Neural progenitor cell (in vitro differentiated cells): ENCODE results near the gene LMTK2. TPM values are rescaled to one million over a fixed set of nuclear protein-coding genes. Genes with fewer than 3 reads are reported as not detected.

Experiments
- DNase-seq: peaks from one replicate; pipeline ENCODE4 v3.0.0-alpha.2; 2016; ENCODE audit warnings: low spot score
- H2AFZ ChIP-seq: fragments of 200-600 bp; sonication (generic); replicated peaks from 2 replicates; pipeline ENCODE4 v1.6.1; 2016; ENCODE audit warnings: antibody characterized with exemption
- H3F3A ChIP-seq: fragments of 200-600 bp; sonication (generic); 2 replicates; pipeline ENCODE4 v1.6.1; 2016; ENCODE audit warnings: antibody characterized with exemption, low read depth
- H3K27ac ChIP-seq: fragments of 200-600 bp; sonication (generic); 2 replicates; pipeline ENCODE4 v1.5.1; 2016; ENCODE audit warnings: mild to moderate bottlenecking
- H3K27me3 ChIP-seq: fragments of 200-600 bp; sonication (generic); 2 replicates; pipeline ENCODE4 v1.6.1; 2016; ENCODE audit warnings: mild to moderate bottlenecking, moderate library complexity
- H3K36me3 ChIP-seq: fragments of 200-600 bp; sonication (generic); 2 replicates; pipeline ENCODE4 v1.5.1; 2016
- H3K4me1 ChIP-seq: fragments of 200-600 bp; sonication (generic); 2 replicates; pipeline ENCODE4 v1.6.1; 2016; ENCODE audit warnings: mixed run types
- H3K4me2 ChIP-seq: fragments of 200-600 bp; sonication (generic); 2 replicates; pipeline ENCODE4 v1.6.1; 2016
- H3K4me3 ChIP-seq: fragments of 200-600 bp; sonication (generic); 2 replicates; pipeline ENCODE4 v1.5.1; 2016
- H3K79me2 ChIP-seq: fragments of 200-600 bp; sonication (generic); 2 replicates; pipeline ENCODE4 v1.6.1; 2016; ENCODE audit warnings: low read depth
- H3K9ac ChIP-seq: fragments of 200-600 bp; sonication (generic); 2 replicates; pipeline ENCODE4 v1.6.1; 2016
- H3K9me3 ChIP-seq: fragments of 200-600 bp; sonication (generic); 2 replicates; pipeline ENCODE4 v1.5.1; 2016; ENCODE audit warnings: low read depth
- H4K20me1 ChIP-seq: fragments of 200-600 bp; sonication (generic); 2 replicates; pipeline ENCODE4 v1.6.1; 2016; ENCODE audit warnings: low read depth
- H3K27ac Mint-ChIP-seq: 3 replicates; pipeline ENCODE4 v1.8.0; 2021; ENCODE audit warnings: mixed read lengths
- H3K27me3 Mint-ChIP-seq: 2 replicates; pipeline ENCODE4 v1.8.0; 2022; ENCODE audit warnings: low read depth, mild to moderate bottlenecking, inconsistent platforms, moderate library complexity, mixed read lengths; ENCODE audit not compliant: insufficient read depth
- H3K36me3 Mint-ChIP-seq: 3 replicates; pipeline ENCODE4 v1.8.0; 2021; ENCODE audit warnings: mixed read lengths
- H3K4me1 Mint-ChIP-seq: 3 replicates; pipeline ENCODE4 v1.8.0; 2021; ENCODE audit warnings: mixed read lengths
- H3K4me3 Mint-ChIP-seq: 3 replicates; pipeline ENCODE4 v1.8.0; 2021; ENCODE audit warnings: mild to moderate bottlenecking, moderate library complexity, mixed read lengths
- H3K9me3 Mint-ChIP-seq: 3 replicates; pipeline ENCODE4 v1.8.0; 2020; ENCODE audit warnings: mixed read lengths
- CTCF ChIP-seq: fragments of 200-600 bp; sonication (generic); IDR thresholded peaks from 2 replicates; pipeline ENCODE4 v1.5.1; 2017; ENCODE audit warnings: antibody characterized with exemption, mild to moderate bottlenecking
- EZH2 ChIP-seq: fragments of 200-600 bp; sonication (generic); IDR thresholded peaks from 2 replicates; pipeline ENCODE4 v1.6.1; 2017; ENCODE audit warnings: antibody characterized with exemption, mild to moderate bottlenecking, moderate library complexity
- EZH2phosphoT487 ChIP-seq: fragments of 200-600 bp; sonication (generic); IDR thresholded peaks from 2 replicates; pipeline ENCODE4 v1.6.1; 2017; ENCODE audit warnings: antibody characterized with exemption
- total RNA-seq: library from RNA; depleted of rRNA; stranded (reverse); fragments of >200 nt; gene quantifications from 2 replicates; pipeline ENCODE4 v1.2.3, GENCODE V29; 2015; ENCODE audit warnings: low replicate concordance

The LMTK2 gene
- total RNA-seq, 1 donor from 2014 or later = 14.1 TPM

GRCh38 chr7:98213296-98213887, 106.7 kb downstream of the LMTK2 start:
- Histone ChIP-seq H3K4me1 (peaks cover 8% of the 10 kb centered on the region), H3K79me2 (no peaks in the 10 kb centered on the region), H3K9me3 (no peaks in the 10 kb centered on the region), H3K4me3 (no peak overlapping the region), H3F3A (peaks cover 17% of the 10 kb centered on the region), H3K36me3 (no peaks in the 10 kb centered on the region), H4K20me1 (no peaks in the 10 kb centered on the region), H3K4me2 (no peak overlapping the region), H3K27ac (no peak overlapping the region), H3K27me3 (no peaks in the 10 kb centered on the region), H3K9ac (no peak overlapping the region), H2AFZ (no peak overlapping the region)
- Mint-ChIP-seq H3K4me3 (no peak overlapping the region), H3K27me3 (no peaks in the 10 kb centered on the region), H3K36me3 (peaks cover 2% of the 10 kb centered on the region), H3K9me3 (peaks cover 1% of the 10 kb centered on the region), H3K4me1 (peaks cover 8% of the 10 kb centered on the region), H3K27ac (no peak overlapping the region)
- TF ChIP-seq EZH2 (no peak), CTCF (no peak), EZH2phosphoT487 (no peak)
- DNase-seq = no peak

GRCh38 chr7:98213888-98214810, 107.5 kb downstream of the LMTK2 start:
- Mint-ChIP-seq H3K4me1 (peaks cover 9% of the 10 kb centered on the region), H3K9me3 (peaks cover 2% of the 10 kb centered on the region), H3K36me3 (peaks cover 5% of the 10 kb centered on the region), H3K27ac (no peak overlapping the region), H3K27me3 (no peaks in the 10 kb centered on the region), H3K4me3 (no peak overlapping the region)
- Histone ChIP-seq H3K9ac (no peak overlapping the region), H3F3A (peaks cover 24% of the 10 kb centered on the region), H3K4me1 (peaks cover 16% of the 10 kb centered on the region), H3K27ac (no peak overlapping the region), H4K20me1 (no peaks in the 10 kb centered on the region), H3K79me2 (no peaks in the 10 kb centered on the region), H3K4me3 (no peak overlapping the region), H3K27me3 (no peaks in the 10 kb centered on the region), H2AFZ (no peak overlapping the region), H3K4me2 (no peak overlapping the region), H3K9me3 (no peaks in the 10 kb centered on the region), H3K36me3 (no peaks in the 10 kb centered on the region)
- no peak for TF ChIP-seq CTCF
- TF ChIP-seq EZH2 = no peak
- TF ChIP-seq EZH2phosphoT487 = no peak
- DNase-seq = no peak

- no peak overlapping the region for H3K4me2 ChIP-seq
- Mint-ChIP-seq H3K36me3 (peaks cover 8% of the 10 kb centered on the region), H3K4me3 (no peak overlapping the region), H3K27me3 (no peaks in the 10 kb centered on the region), H3K9me3 (peaks cover 2% of the 10 kb centered on the region), H3K27ac (no peak overlapping the region), H3K4me1 (peaks cover 9% of the 10 kb centered on the region)
- no peaks in the 10 kb centered on the region for H3K27me3 ChIP-seq
- H3K27ac ChIP-seq = no peak overlapping the region
- no peak overlapping the region for H2AFZ ChIP-seq
- no peak for DNase-seq
- no peak overlapping the region for H3K9ac ChIP-seq
- H3F3A ChIP-seq = peaks cover 24% of the 10 kb centered on the region
- no peaks in the 10 kb centered on the region for H4K20me1 ChIP-seq
- no peaks in the 10 kb centered on the region for H3K79me2 ChIP-seq
- no peaks in the 10 kb centered on the region for H3K9me3 ChIP-seq
- TF ChIP-seq CTCF = no peak
- no peak for TF ChIP-seq EZH2
- no peak for TF ChIP-seq EZH2phosphoT487
- H3K4me3 ChIP-seq = no peak overlapping the region
- H3K4me1 ChIP-seq = peaks cover 18% of the 10 kb centered on the region
- H3K36me3 ChIP-seq = no peaks in the 10 kb centered on the region
Measured at GRCh38 chr7:98214811-98215321, 108.2 kb downstream of the LMTK2 start.
